HG02678 (cell line): ENCODE data around the gene DGKG.

ENCODE experiments used
- ATAC-seq: cut with Tn5 transposase; IDR thresholded peaks from one replicate; pipeline ENCODE4 v1.9.1; 2021; ENCODE audit warnings: mild to moderate bottlenecking, moderate library complexity; ENCODE audit not compliant: unreplicated experiment

Gene DGKG

DNA sequence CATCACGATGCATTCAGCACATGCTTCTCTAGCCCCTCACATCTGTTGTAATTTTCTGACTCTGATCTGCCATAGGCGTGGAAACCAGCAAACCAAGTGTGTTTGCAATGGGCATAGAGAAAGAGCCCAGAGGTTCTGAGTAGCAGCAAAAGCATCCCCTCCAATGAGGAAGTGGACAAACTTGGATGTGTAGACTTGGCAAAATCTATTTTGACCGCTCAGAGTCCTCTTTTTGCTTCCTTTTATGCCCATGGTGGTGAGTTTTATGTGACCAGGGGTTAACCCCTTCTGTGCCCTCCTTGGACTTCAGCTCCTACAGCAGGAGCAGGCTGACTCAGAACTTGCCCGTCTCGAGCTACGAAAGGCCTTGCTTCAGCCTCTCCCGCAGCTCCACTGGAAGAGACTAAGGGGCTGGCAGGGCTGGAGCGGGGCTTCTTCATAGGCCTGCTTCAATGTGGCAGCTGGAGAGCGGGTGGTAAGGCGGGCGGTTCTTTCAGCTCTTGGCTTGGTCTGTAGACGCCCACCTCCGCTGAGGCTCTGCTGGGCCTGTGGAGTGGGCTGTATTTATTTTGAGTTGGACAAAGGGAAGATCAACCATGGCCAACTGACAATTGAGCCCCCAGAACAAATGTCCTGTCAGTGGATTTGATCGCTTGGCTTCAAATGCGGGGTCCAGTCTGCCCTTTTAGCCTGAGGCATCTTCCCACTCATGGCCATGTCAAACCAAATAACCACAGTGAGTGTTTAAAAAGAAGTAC, 246.6 kb downstream of the DGKG start:
- no peak for ATAC-seq

GRCh38 chr3:186110975-186111974, 250.8 kb downstream of the DGKG start:
- no peak for ATAC-seq

GRCh38 chr3:186109897-186110803, 251.9 kb downstream of the DGKG start:
- ATAC-seq, result no peak

GRCh38 chr3:186108941-186109865, 252.8 kb downstream of the DGKG start, which contains the start of gene ETV5:
Gene ETV5 (minus strand): TSS chr3:186109089. CDS start chr3:186105868, 3,221 bp downstream.
- peak; percentile 95 for ATAC-seq

GRCh38 chr3:186108106-186108940, 253.7 kb downstream of the DGKG start:
- ATAC-seq, result no peak

- peak; percentile 19 for ATAC-seq
These were observed 254.6 kb downstream of the DGKG start for GRCh38 chr3:186107215-186108105.

GRCh38 chr3:186105543-186105942, 256.5 kb downstream of the DGKG start:
- no peak for ATAC-seq

DNA sequence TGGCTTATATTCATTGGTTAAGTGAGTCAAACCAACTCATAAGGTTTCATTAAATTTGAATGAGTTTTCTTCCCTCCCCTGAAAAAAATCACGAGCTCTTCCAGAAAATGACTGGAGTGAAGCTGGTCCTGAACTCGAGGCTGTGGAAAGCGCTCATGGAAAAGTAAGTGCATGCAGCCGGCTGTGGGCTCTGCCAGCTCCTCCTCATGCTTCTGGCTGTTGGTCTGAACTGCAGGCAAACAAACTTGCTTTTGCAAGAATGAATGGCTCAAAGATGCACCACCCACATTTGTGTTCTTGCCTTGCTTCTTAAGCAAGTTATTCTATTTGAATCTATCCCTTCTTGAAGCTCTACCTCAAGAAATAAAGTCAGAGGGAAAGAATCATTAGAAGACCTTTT, 259.3 kb downstream of the DGKG start:
- ATAC-seq, result no peak

DNA sequence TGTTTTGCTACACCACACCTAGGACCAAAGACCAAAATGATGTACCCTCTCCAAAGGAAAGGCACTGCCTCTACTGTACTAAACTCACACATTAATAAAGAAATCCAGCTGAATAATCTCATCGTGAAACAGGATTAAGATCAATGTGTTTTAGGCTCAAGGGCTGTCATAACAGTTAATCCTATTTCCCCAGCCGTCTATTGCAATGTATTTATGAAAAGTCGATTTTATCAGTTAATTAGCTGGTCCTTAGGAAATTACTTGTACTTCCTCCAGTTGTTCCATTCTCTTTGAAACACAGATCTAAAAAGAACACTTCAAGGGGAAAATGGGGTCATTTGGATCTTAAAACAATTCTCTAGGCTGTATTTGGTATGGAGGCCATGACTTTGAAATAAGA, 261.6 kb downstream of the DGKG start:
- no peak for ATAC-seq

GRCh38 chr3:186099178-186099577, 262.9 kb downstream of the DGKG start:
- ATAC-seq, result no peak

GRCh38 chr3:186098740-186099139, 263.3 kb downstream of the DGKG start:
- no peak for ATAC-seq

GRCh38 chr3:186097663-186098451, 264.2 kb downstream of the DGKG start:
- ATAC-seq, result peak; percentile 71

- ATAC-seq, result no peak
These were observed 264.7 kb downstream of the DGKG start for GRCh38 chr3:186097317-186097662.
